Keratinocyte (primary cell): ENCODE results near the gene MAP7. TPM values are rescaled to one million over a fixed set of nuclear protein-coding genes. Genes with fewer than 3 reads are reported as not detected.

Experiments
- DNase-seq: peaks from one replicate; pipeline ENCODE4 v3.0.0-alpha.2; 2011; ENCODE audit warnings: low read depth, missing footprints, low spot score
- FAIRE-seq: peaks from 2 replicates; lab custom pipeline; 2011; peaks lifted over from hg19 to GRCh38; lab: Jason Lieb, UNC
- H2AFZ ChIP-seq: 2 replicates; pipeline ENCODE4 v1.6.0; 2012; ENCODE audit warnings: low read length, control low read depth, inconsistent platforms; ENCODE audit not compliant: control insufficient read depth
- H3K27ac ChIP-seq: 2 replicates; pipeline ENCODE4 v1.5.1; 2011; ENCODE audit warnings: low read length; ENCODE audit not compliant: control insufficient read depth, insufficient read depth
- H3K27me3 ChIP-seq: 3 replicates; pipeline ENCODE4 v1.6.0; 2011; ENCODE audit warnings: low read length; ENCODE audit not compliant: control insufficient read depth, insufficient read depth; ENCODE audit errors: extremely low read depth
- H3K36me3 ChIP-seq, 2 experiments: 2 replicates in 1 of 2; 3 replicates in 1 of 2; pipeline ENCODE4 v1.5.1; 2011; ENCODE audit warnings: low read length in 2 of 2, mild to moderate bottlenecking in 1 of 2; ENCODE audit not compliant: control insufficient read depth in 2 of 2, insufficient read depth in 2 of 2; ENCODE audit errors: extremely low read depth in 1 of 2
- H3K4me1 ChIP-seq: 3 replicates; pipeline ENCODE4 v1.5.1; 2011; ENCODE audit warnings: low read length; ENCODE audit not compliant: control insufficient read depth, insufficient read depth; ENCODE audit errors: extremely low read depth
- H3K4me2 ChIP-seq: 3 replicates; pipeline ENCODE4 v1.6.0; 2011; ENCODE audit warnings: low read depth, low read length; ENCODE audit not compliant: control insufficient read depth, insufficient read depth; ENCODE audit errors: extremely low read depth
- H3K4me3 ChIP-seq, 3 experiments: fragments of 200-600 bp in 1 of 3; sonication (generic) in 1 of 3; 2 replicates in 2 of 3; 3 replicates in 1 of 3; pipeline ENCODE4 v1.5.1; 2011 to 2016; ENCODE audit warnings: low read length in 3 of 3, mild to moderate bottlenecking in 3 of 3, control low read depth in 2 of 3, inconsistent platforms in 1 of 3, low read depth in 1 of 3, mixed read lengths in 1 of 3, mixed run types in 1 of 3, moderate library complexity in 1 of 3; ENCODE audit not compliant: control insufficient read depth in 2 of 3, insufficient read depth in 2 of 3; ENCODE audit errors: extremely low read depth in 1 of 3
- H3K79me2 ChIP-seq: 2 replicates; pipeline ENCODE4 v1.6.0; 2012; ENCODE audit warnings: low read length; ENCODE audit not compliant: control insufficient read depth, insufficient read depth
- H3K9ac ChIP-seq: 3 replicates; pipeline ENCODE4 v1.6.0; 2011; ENCODE audit warnings: low read length; ENCODE audit not compliant: control insufficient read depth, insufficient read depth; ENCODE audit errors: extremely low read depth
- H3K9me1 ChIP-seq: 3 replicates; pipeline ENCODE4 v1.6.0; 2011; ENCODE audit warnings: low read length; ENCODE audit not compliant: control insufficient read depth, insufficient read depth; ENCODE audit errors: extremely low read depth
- H3K9me3 ChIP-seq: 2 replicates; pipeline ENCODE4 v1.5.1; 2012; ENCODE audit warnings: low read depth, low read length; ENCODE audit not compliant: control insufficient read depth
- H4K20me1 ChIP-seq: 3 replicates; pipeline ENCODE4 v1.6.0; 2011; ENCODE audit warnings: low read length; ENCODE audit not compliant: control insufficient read depth, insufficient read depth; ENCODE audit errors: extremely low read depth
- CTCF ChIP-seq, 3 experiments: IDR thresholded peaks in 1 of 3; conservative IDR thresholded peaks in 1 of 3; optimal IDR thresholded peaks in 1 of 3; 2 replicates in 2 of 3; 3 replicates in 1 of 3; pipeline versions ENCODE3 to v1.5.1; 2011; ENCODE audit warnings: low read length in 3 of 3, mild to moderate bottlenecking in 3 of 3, moderate library complexity in 2 of 3, control low read depth in 1 of 3, inconsistent platforms in 1 of 3; ENCODE audit not compliant: insufficient read depth in 2 of 3; ENCODE audit errors: extremely low read depth in 1 of 3
- EZH2 ChIP-seq: IDR thresholded peaks from one replicate; pipeline ENCODE4 v1.6.1; 2012; ENCODE audit warnings: inconsistent platforms, mild to moderate bottlenecking, low read length, moderate library complexity
- dilution Hi-C: fragments of 300-500 bp; cut with MboI; formaldehyde crosslinking; loops from one replicate; pipeline ENCODE4 v1.7.0; 2020; ENCODE audit warnings: low sequenced_read_pairs; ENCODE audit not compliant: extremely low pct_ligation_motif_present
- polyA plus RNA-seq, 5 experiments: library from polyadenylated mRNA; depleted of rRNA in 3 of 5; stranded (reverse) in 3 of 5; stranded (forward) in 1 of 5; unstranded in 1 of 5; fragments of >200 nt; gene quantifications; 1 replicate in 1 of 5; 2 replicates in 3 of 5; 3 replicates in 1 of 5; pipeline versions ENCODE4 v1.2.1 to v1.2.3, GENCODE V29; 2011 to 2012; ENCODE audit warnings: missing spikeins in 2 of 5, low read depth in 1 of 5, low replicate concordance in 1 of 5

MAP7 gene
- polyA plus RNA-seq, 1 donor (not counting 4 experiments of a cell fraction or from before 2014, with no cell fraction given): 11.8 TPM

- H3K9ac ChIP-seq: no peak overlapping the region
- no peaks in the 10 kb centered on the region for H3K36me3 ChIP-seq
- no peaks in the 10 kb centered on the region for H3K9me3 ChIP-seq
- H2AFZ ChIP-seq: no peak overlapping the region
- FAIRE-seq (peak; percentile 44), DNase-seq (no peak)
- no peak for TF ChIP-seq EZH2
- H3K27me3 ChIP-seq: no peaks in the 10 kb centered on the region
- H3K4me2 ChIP-seq: peak overlapping the region; percentile 28
- no peaks in the 10 kb centered on the region for H3K79me2 ChIP-seq
- no peaks in the 10 kb centered on the region for H4K20me1 ChIP-seq
- H3K27ac ChIP-seq: no peak overlapping the region
- no peaks in the 10 kb centered on the region for H3K9me1 ChIP-seq
- H3K4me3 ChIP-seq: no peak overlapping the region
- peaks cover 10% of the 10 kb centered on the region for H3K4me1 ChIP-seq
- dilution Hi-C loops: no loop called here
Observed at GRCh38 chr6:136563386-136564152, 13.3 kb upstream of the MAP7 start.

- H3K9ac ChIP-seq: no peak overlapping the region
- no peaks in the 10 kb centered on the region for H3K9me1 ChIP-seq
- no peak overlapping the region for H2AFZ ChIP-seq
- no peak for TF ChIP-seq EZH2
- TF ChIP-seq CTCF (optimal IDR thresholded peaks at IDR 0.05 in 1 of 3, IDR thresholded peaks at IDR 0.05 in 1 of 3, conservative IDR thresholded peaks at IDR 0.05 in 1 of 3; ENCODE audit: extremely low read depth in 1 of 3, insufficient read depth in 2 of 3, low read length in 3 of 3): no peak
- DNase-seq (no peak), FAIRE-seq (no peak)
- no peaks in the 10 kb centered on the region for H3K36me3 ChIP-seq
- H4K20me1 ChIP-seq: no peaks in the 10 kb centered on the region
- no peak overlapping the region for H3K27ac ChIP-seq
- no peaks in the 10 kb centered on the region for H3K9me3 ChIP-seq
- no peak overlapping the region for H3K4me3 ChIP-seq
- H3K4me2 ChIP-seq: no peak overlapping the region
- H3K27me3 ChIP-seq: no peaks in the 10 kb centered on the region
- H3K79me2 ChIP-seq: no peaks in the 10 kb centered on the region
- peaks cover 10% of the 10 kb centered on the region for H3K4me1 ChIP-seq
- dilution Hi-C loops: no loop called here
Observed at GRCh38 chr6:136562211-136562610, 12.0 kb upstream of the MAP7 start.
